H9 (cell line): Measurements from ENCODE around the gene LNPK. TPM values are rescaled to one million over a fixed set of nuclear protein-coding genes. Genes with fewer than 3 reads are reported as not detected.

Experiments used
- DNase-seq: peaks from one replicate; pipeline ENCODE4 v3.0.0-alpha.2; 2017
- H2AFZ ChIP-seq: one replicate; pipeline ENCODE4 v1.6.1; 2013; ENCODE audit warnings: mild to moderate bottlenecking, low read length, control low read depth, moderate library complexity
- H2AK5ac ChIP-seq: 2 replicates; pipeline ENCODE4 v1.6.1; 2013; ENCODE audit warnings: low read length, control low read depth, mixed read lengths; ENCODE audit not compliant: insufficient read length
- H2BK120ac ChIP-seq: one replicate; pipeline ENCODE4 v1.6.1; 2013; ENCODE audit warnings: low read depth, mild to moderate bottlenecking, low read length, control low read depth, inconsistent platforms; ENCODE audit not compliant: poor library complexity, severe bottlenecking
- H2BK12ac ChIP-seq: 2 replicates; pipeline ENCODE4 v1.6.1; 2013; ENCODE audit warnings: low read length, control low read depth, mixed read lengths, low read depth; ENCODE audit not compliant: insufficient read length
- H2BK15ac ChIP-seq: 2 replicates; pipeline ENCODE4 v1.6.1; 2013; ENCODE audit warnings: low read depth, low read length, control low read depth
- H2BK20ac ChIP-seq: one replicate; pipeline ENCODE4 v1.6.1; 2013; ENCODE audit warnings: low read depth, mild to moderate bottlenecking, low read length, control low read depth, inconsistent platforms; ENCODE audit not compliant: poor library complexity, severe bottlenecking
- H2BK5ac ChIP-seq: 2 replicates; pipeline ENCODE4 v1.6.1; 2013; ENCODE audit warnings: low read length, control low read depth, mixed read lengths; ENCODE audit not compliant: insufficient read length
- H3K14ac ChIP-seq: 2 replicates; pipeline ENCODE4 v1.6.1; 2013; ENCODE audit warnings: low read length, control low read depth; ENCODE audit not compliant: insufficient read depth
- H3K18ac ChIP-seq: 2 replicates; pipeline ENCODE4 v1.6.1; 2013; ENCODE audit warnings: low read depth, mild to moderate bottlenecking, mixed read lengths, low read length, control low read depth; ENCODE audit not compliant: insufficient read length
- H3K23ac ChIP-seq: 2 replicates; pipeline ENCODE4 v1.6.1; 2013; ENCODE audit warnings: low read length, control low read depth, mixed read lengths, low read depth; ENCODE audit not compliant: insufficient read length
- H3K23me2 ChIP-seq: 2 replicates; pipeline ENCODE4 v1.6.1; 2013; ENCODE audit warnings: low read depth, mild to moderate bottlenecking, mixed read lengths, low read length, control low read depth; ENCODE audit not compliant: insufficient read length, poor library complexity, severe bottlenecking
- H3K27ac ChIP-seq: 2 replicates; pipeline ENCODE4 v1.5.1; 2013; ENCODE audit warnings: low read length, control low read depth, mixed read lengths, low read depth; ENCODE audit not compliant: insufficient read length
- H3K27me3 ChIP-seq: 2 replicates; pipeline ENCODE4 v1.6.1; 2013; ENCODE audit warnings: low read length, control low read depth, inconsistent platforms; ENCODE audit not compliant: insufficient read depth
- H3K4ac ChIP-seq: 2 replicates; pipeline ENCODE4 v1.6.1; 2013; ENCODE audit warnings: low read depth, mild to moderate bottlenecking, control low read depth, inconsistent platforms, low read length, moderate library complexity
- H3K4me1 ChIP-seq: 2 replicates; pipeline ENCODE4 v1.6.1; 2013; ENCODE audit warnings: low read length, control low read depth, inconsistent platforms; ENCODE audit not compliant: insufficient read depth
- H3K4me2 ChIP-seq: 2 replicates; pipeline ENCODE4 v1.6.1; 2013; ENCODE audit warnings: low read length, control low read depth, mixed read lengths; ENCODE audit not compliant: insufficient read length, insufficient read depth
- H3K56ac ChIP-seq: 2 replicates; pipeline ENCODE4 v1.6.1; 2013; ENCODE audit warnings: low read depth, mild to moderate bottlenecking, mixed read lengths, low read length, control low read depth; ENCODE audit not compliant: insufficient read length
- H3K79me1 ChIP-seq: 2 replicates; pipeline ENCODE4 v1.6.1; 2013; ENCODE audit warnings: low read depth, mild to moderate bottlenecking, moderate library complexity, low read length, control low read depth, inconsistent platforms; ENCODE audit not compliant: insufficient read depth, poor library complexity, severe bottlenecking
- H3K79me2 ChIP-seq: 2 replicates; pipeline ENCODE4 v1.6.1; 2013; ENCODE audit warnings: low read length, control low read depth, inconsistent platforms; ENCODE audit not compliant: insufficient read depth
- H3K9ac ChIP-seq: 2 replicates; pipeline ENCODE4 v1.6.1; 2013; ENCODE audit warnings: low read length, control low read depth, mixed read lengths; ENCODE audit not compliant: insufficient read length; ENCODE audit errors: extremely low read depth
- H3K9me3 ChIP-seq: one replicate; pipeline ENCODE4 v1.6.1; 2013; ENCODE audit warnings: low read depth, low read length, inconsistent platforms; ENCODE audit not compliant: control insufficient read depth
- H3T11ph ChIP-seq: one replicate; pipeline ENCODE4 v1.6.1; 2013; ENCODE audit warnings: mild to moderate bottlenecking, low read length, control low read depth, inconsistent platforms
- H4K20me1 ChIP-seq: one replicate; pipeline ENCODE4 v1.6.1; 2013; ENCODE audit not compliant: control insufficient read depth, insufficient read length, insufficient read depth
- H4K5ac ChIP-seq: 2 replicates; pipeline ENCODE4 v1.6.1; 2013; ENCODE audit warnings: low read depth, mild to moderate bottlenecking, mixed read lengths, low read length, control low read depth; ENCODE audit not compliant: insufficient read length
- H4K8ac ChIP-seq: replicated peaks from 2 replicates; pipeline ENCODE4 v1.6.1; 2013; ENCODE audit warnings: low read length, control low read depth, mixed read lengths, low read depth; ENCODE audit not compliant: insufficient read length
- H4K91ac ChIP-seq: 2 replicates; pipeline ENCODE4 v1.6.1; 2013; ENCODE audit warnings: low read depth, mild to moderate bottlenecking, moderate library complexity, mixed read lengths, low read length, control low read depth; ENCODE audit not compliant: insufficient read length
- H3K27ac Mint-ChIP-seq, 3 experiments: 2 replicates in 2 of 3; 3 replicates in 1 of 3; pipeline ENCODE4 v1.8.0; 2020 to 2021; ENCODE audit warnings: mixed read lengths in 3 of 3, mild to moderate bottlenecking in 1 of 3, moderate library complexity in 1 of 3
- H3K27me3 Mint-ChIP-seq: 2 replicates; pipeline ENCODE4 v1.8.0; 2021; ENCODE audit warnings: low read depth, mild to moderate bottlenecking, moderate library complexity, mixed read lengths
- H3K36me3 Mint-ChIP-seq, 3 experiments: 2 replicates in 2 of 3; 3 replicates in 1 of 3; pipeline ENCODE4 v1.8.0; 2020 to 2021; ENCODE audit warnings: low read depth in 3 of 3, mixed read lengths in 3 of 3; ENCODE audit not compliant: insufficient read depth in 1 of 3
- H3K4me1 Mint-ChIP-seq, 2 experiments: 2 replicates each; pipeline ENCODE4 v1.8.0; 2020; ENCODE audit warnings: mixed read lengths in 2 of 2
- H3K4me3 Mint-ChIP-seq, 2 experiments: 2 replicates in 1 of 2; 3 replicates in 1 of 2; pipeline ENCODE4 v1.8.0; 2020 to 2021; ENCODE audit warnings: mild to moderate bottlenecking in 2 of 2, mixed read lengths in 2 of 2, moderate library complexity in 1 of 2
- H3K9me3 Mint-ChIP-seq, 2 experiments: 2 replicates in 1 of 2; 3 replicates in 1 of 2; pipeline ENCODE4 v1.8.0; 2020; ENCODE audit warnings: mild to moderate bottlenecking in 2 of 2, mixed read lengths in 2 of 2, moderate library complexity in 1 of 2
- WGBS: extraction: QIAGEN DNeasy Blood & Tissue Kit; methylation state at CpG from one replicate; pipeline ENCODE4 v1.1.7; 2013; ENCODE audit warnings: missing lambda C conversion rate, low lambda C conversion rate, mixed read lengths; ENCODE audit not compliant: insufficient read length; ENCODE audit errors: extremely low coverage; 5-methylcytosine and 5-hydroxymethylcytosine counted together
- total RNA-seq: library from RNA; stranded (reverse); gene quantifications from 2 replicates; pipeline ENCODE4 v1.2.1, GENCODE V29; 2021
- TF ChIP-seq, protein P1 (sequence below): fragments of 200-600 bp; sonication (generic); conservative IDR thresholded peaks from 3 replicates; pipeline ENCODE4 v1.8.0; 2021; ENCODE audit warnings: antibody characterized with exemption, mild to moderate bottlenecking

The LNPK gene
- total RNA-seq, 1 experiment from 2014 or later: 8.5 TPM

DNA sequence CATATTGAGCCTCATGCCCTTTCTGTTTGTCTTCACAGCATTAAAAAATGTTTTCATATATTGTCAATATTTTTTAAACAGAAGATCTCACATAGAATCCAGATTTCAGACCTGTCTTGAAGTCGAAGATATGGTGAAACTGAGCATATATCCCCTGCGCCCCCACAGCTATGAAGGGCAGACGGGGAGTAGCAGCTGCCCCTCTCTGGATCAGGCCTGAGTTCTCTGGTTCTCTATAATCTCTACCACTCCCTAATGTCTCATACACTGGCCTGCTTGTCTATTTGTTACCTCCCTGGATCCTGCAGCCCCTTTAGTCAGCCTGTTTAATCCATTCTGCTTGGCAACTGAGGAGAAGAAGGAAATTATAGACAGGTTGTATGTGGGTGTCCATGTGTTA lies 122.4 kb downstream of the LNPK start:
- no peaks in the 10 kb centered on the region for H3K27me3 ChIP-seq
- H3K14ac ChIP-seq: no peak overlapping the region
- H3K56ac ChIP-seq: no peak overlapping the region
- no peak for DNase-seq
- H3K23me2 ChIP-seq: no peaks in the 10 kb centered on the region
- H2BK15ac ChIP-seq: no peak overlapping the region
- no peak overlapping the region for H2BK12ac ChIP-seq
- WGBS: no CpG with 5 or more reads among the region's 3 CpGs
- H3K9ac ChIP-seq: no peak overlapping the region
- no peak overlapping the region for H4K5ac ChIP-seq
- H2AFZ ChIP-seq: no peak overlapping the region
- Mint-ChIP-seq H3K27me3 (no peaks in the 10 kb centered on the region; the same call in 1 of the 2 replicates), H3K9me3 (no peaks in the 10 kb centered on the region), H3K4me1 (peaks cover 12 to 16% of the 10 kb centered on the region in 2 experiments), H3K27ac (no peak overlapping the region), H3K36me3 (no peaks in the 10 kb centered on the region), H3K4me3 (no peak overlapping the region)
- H3K18ac ChIP-seq: no peak overlapping the region
- no peak overlapping the region for H2AK5ac ChIP-seq
- no peaks in the 10 kb centered on the region for H3K9me3 ChIP-seq
- no peaks in the 10 kb centered on the region; the same call in 1 of the 2 replicates for H3K4me1 ChIP-seq
- H3K4me2 ChIP-seq: no peak overlapping the region
- H4K20me1 ChIP-seq: no peaks in the 10 kb centered on the region
- no peak overlapping the region for H3T11ph ChIP-seq
- H2BK20ac ChIP-seq: no peak overlapping the region
- no peak overlapping the region for H2BK120ac ChIP-seq
- H3K4ac ChIP-seq: no peak overlapping the region
- no peak overlapping the region for H2BK5ac ChIP-seq
- H4K8ac ChIP-seq: no peak overlapping the region
- no peaks in the 10 kb centered on the region for H3K79me1 ChIP-seq
- H3K23ac ChIP-seq: no peak overlapping the region
- H3K79me2 ChIP-seq: no peaks in the 10 kb centered on the region
- H4K91ac ChIP-seq: no peak overlapping the region
- TF ChIP-seq, protein P1, sequence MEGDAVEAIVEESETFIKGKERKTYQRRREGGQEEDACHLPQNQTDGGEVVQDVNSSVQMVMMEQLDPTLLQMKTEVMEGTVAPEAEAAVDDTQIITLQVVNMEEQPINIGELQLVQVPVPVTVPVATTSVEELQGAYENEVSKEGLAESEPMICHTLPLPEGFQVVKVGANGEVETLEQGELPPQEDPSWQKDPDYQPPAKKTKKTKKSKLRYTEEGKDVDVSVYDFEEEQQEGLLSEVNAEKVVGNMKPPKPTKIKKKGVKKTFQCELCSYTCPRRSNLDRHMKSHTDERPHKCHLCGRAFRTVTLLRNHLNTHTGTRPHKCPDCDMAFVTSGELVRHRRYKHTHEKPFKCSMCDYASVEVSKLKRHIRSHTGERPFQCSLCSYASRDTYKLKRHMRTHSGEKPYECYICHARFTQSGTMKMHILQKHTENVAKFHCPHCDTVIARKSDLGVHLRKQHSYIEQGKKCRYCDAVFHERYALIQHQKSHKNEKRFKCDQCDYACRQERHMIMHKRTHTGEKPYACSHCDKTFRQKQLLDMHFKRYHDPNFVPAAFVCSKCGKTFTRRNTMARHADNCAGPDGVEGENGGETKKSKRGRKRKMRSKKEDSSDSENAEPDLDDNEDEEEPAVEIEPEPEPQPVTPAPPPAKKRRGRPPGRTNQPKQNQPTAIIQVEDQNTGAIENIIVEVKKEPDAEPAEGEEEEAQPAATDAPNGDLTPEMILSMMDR: no peak
- no peak overlapping the region for H3K27ac ChIP-seq
